Brain microvascular endothelial cell (primary cell): ENCODE measurements around the gene GYPA.
"Not testable (repeated sequence)": the region's sequence is repeated elsewhere in the genome, so short reads cannot be mapped to it uniquely, and the experiment has no call there.

Experiments used
- DNase-seq: peaks from one replicate; pipeline ENCODE4 v3.0.0-alpha.2; 2020
- H3K27ac ChIP-seq: fragments of 250-450 bp; sonication (Bioruptor Pico); 2 replicates; pipeline ENCODE4 v1.5.1; 2020; ENCODE audit warnings: mild to moderate bottlenecking, moderate library complexity
- H3K27me3 ChIP-seq: fragments of 250-450 bp; sonication (Bioruptor Pico); replicated peaks from 2 replicates; pipeline ENCODE4 v1.5.1; 2020; ENCODE audit warnings: mild to moderate bottlenecking
- H3K36me3 ChIP-seq: fragments of 250-450 bp; sonication (Bioruptor Pico); replicated peaks from 2 replicates; pipeline ENCODE4 v1.5.1; 2020; ENCODE audit warnings: mild to moderate bottlenecking
- H3K4me3 ChIP-seq: 2 replicates; pipeline ENCODE4 v1.5.1; 2011; ENCODE audit warnings: low read depth, mild to moderate bottlenecking, control low read depth, low read length, moderate library complexity
- in situ Hi-C: cut with HindIII; loops from 2 replicates; pipeline ENCODE4 v1.10.0; 2017; ENCODE audit warnings: low sequenced_read_pairs, low pct_ligation_motif_present
- TF ChIP-seq, protein P1 (sequence below): IDR thresholded peaks from 2 replicates; pipeline ENCODE4 v1.5.1; 2011; ENCODE audit warnings: low read depth, mild to moderate bottlenecking, moderate library complexity, low read length, control low read depth, inconsistent platforms; ENCODE audit errors: missing control alignments

GYPA gene

GRCh38 chr4:144129336-144129875 lies 11.1 kb downstream of the GYPA start:
- in situ Hi-C loops, H3K27me3 ChIP-seq, H3K36me3 ChIP-seq, H3K4me3 ChIP-seq, DNase-seq, H3K27ac ChIP-seq: not testable (repeated sequence)

DNA sequence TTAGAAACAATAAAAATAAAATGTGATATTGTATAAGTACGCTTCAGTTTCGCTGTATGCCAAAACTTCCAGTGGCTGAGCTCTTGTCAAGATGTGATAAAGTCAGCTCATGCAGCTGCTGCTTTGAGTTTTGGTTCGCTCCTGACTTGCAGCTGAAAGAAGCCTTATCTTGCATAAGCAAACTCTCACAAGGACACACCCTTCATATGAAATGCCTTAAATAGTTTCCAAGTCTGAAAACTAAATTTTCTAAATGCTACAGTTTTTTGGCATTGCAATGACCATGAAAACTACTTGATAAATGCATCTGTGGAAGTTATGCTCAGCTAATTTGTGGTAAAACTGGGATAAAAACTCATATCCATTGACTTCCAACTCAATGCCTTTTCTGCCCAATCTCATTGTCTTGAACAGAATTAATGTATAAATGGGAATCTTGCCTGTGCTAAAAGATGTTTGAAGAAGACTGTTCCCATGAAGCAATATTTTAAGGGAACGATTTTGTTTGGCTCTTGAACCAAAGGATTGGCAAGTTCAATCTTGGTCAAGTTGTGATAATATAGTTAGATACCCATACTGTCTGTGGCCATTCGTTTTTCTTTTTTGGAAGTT lies 11.7 kb downstream of the GYPA start:
- H3K4me3 ChIP-seq, in situ Hi-C loops, DNase-seq, H3K36me3 ChIP-seq, H3K27ac ChIP-seq, H3K27me3 ChIP-seq: not testable (repeated sequence)

DNA sequence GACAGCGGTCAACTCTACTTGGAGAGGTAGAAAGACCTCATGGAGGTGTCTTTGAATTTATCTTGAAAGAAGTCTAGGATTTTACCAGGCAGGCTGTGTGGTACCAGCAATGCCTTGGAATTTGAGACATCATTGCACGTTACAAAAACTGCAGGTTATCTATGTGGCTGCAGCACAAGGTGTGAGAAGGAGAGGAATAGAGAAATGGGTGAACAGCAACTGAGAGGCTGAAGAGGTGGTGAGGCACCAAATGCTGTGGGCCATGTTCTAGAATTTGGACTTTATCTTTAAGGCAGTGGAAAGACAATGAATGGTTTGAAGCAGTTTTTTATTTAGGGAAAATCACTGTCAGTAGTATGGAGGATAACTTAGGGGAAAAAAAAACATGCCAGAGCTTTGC lies 15.4 kb downstream of the GYPA start:
- H3K27ac ChIP-seq, DNase-seq, H3K36me3 ChIP-seq, in situ Hi-C loops, H3K27me3 ChIP-seq, H3K4me3 ChIP-seq: not testable (repeated sequence)

GRCh38 chr4:144123982-144124635 lies 16.4 kb downstream of the GYPA start:
- DNase-seq, in situ Hi-C loops, H3K27ac ChIP-seq: not testable (repeated sequence)

DNA sequence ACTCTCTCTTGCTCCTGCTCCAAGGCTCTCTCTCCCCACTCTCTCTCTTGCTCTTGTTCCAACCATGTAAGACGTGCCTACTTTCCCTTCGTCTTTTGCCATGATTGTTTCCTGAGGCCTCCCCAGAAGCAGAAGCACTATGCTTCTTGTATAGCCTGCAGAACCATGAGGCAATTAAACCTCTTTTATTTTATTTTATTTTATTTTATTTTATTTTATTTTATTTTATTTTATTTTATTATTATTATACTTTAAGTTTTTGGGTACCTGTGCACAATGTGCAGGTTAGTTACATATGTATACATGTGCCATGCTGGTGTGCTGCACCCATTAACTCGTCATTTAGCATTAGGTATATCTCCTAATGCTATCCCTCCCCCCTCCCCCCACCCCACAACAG lies 17.2 kb downstream of the GYPA start:
- H3K4me3 ChIP-seq, H3K36me3 ChIP-seq, DNase-seq, H3K27ac ChIP-seq, H3K27me3 ChIP-seq, in situ Hi-C loops: not testable (repeated sequence)

More at GRCh38 chr4:144123982-144124635, 16.4 kb downstream of the GYPA start:
- H3K4me3 ChIP-seq, H3K27me3 ChIP-seq, H3K36me3 ChIP-seq: not testable (repeated sequence)

DNA sequence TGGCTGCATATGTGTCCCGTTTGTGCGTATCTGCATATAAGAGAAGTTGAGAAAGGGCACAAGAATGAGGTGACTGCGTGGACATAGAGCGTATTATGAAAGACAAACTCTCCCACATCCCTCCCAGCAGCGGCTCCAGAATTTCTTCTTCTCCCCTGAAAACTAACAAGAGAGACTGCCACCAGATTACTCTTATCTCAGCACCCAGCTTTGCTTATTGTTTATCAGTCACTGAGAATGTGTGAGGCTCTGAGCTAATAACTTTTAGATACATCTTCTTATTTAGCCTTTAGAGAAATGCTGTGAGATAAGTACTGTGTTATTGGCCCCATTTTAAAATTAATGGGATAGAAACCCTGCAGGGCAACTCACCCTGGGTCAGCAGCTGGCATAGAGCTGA lies 20.8 kb downstream of the GYPA start:
- DNase-seq, H3K4me3 ChIP-seq, H3K27me3 ChIP-seq, H3K36me3 ChIP-seq, in situ Hi-C loops, H3K27ac ChIP-seq: not testable (repeated sequence)

DNA sequence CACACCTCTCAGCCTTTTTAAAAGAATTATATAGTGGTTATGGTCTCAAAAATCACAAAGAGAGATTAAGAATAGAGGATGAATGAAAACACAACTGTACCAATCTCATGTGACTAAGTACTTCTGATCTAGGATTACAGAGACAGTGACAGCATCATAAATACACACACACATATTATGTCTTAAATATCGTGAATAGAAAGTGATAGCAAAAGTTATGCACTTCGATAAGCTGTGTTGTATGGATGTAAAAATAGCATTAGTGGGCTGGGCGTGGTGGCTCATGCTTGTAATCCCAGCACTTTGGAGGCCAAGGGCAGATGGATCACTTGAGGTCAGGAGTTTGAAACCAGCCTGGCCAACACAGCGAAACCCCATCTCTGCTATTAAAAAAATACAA lies 25.0 kb downstream of the GYPA start:
- no peaks in the 10 kb centered on the region for H3K36me3 ChIP-seq
- H3K27ac ChIP-seq, result no peak overlapping the region
- TF ChIP-seq, protein P1, sequence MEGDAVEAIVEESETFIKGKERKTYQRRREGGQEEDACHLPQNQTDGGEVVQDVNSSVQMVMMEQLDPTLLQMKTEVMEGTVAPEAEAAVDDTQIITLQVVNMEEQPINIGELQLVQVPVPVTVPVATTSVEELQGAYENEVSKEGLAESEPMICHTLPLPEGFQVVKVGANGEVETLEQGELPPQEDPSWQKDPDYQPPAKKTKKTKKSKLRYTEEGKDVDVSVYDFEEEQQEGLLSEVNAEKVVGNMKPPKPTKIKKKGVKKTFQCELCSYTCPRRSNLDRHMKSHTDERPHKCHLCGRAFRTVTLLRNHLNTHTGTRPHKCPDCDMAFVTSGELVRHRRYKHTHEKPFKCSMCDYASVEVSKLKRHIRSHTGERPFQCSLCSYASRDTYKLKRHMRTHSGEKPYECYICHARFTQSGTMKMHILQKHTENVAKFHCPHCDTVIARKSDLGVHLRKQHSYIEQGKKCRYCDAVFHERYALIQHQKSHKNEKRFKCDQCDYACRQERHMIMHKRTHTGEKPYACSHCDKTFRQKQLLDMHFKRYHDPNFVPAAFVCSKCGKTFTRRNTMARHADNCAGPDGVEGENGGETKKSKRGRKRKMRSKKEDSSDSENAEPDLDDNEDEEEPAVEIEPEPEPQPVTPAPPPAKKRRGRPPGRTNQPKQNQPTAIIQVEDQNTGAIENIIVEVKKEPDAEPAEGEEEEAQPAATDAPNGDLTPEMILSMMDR, result no peak
- peaks cover 3% of the 10 kb centered on the region for H3K27me3 ChIP-seq
- H3K4me3 ChIP-seq, result no peak overlapping the region
- no peak for DNase-seq
- in situ Hi-C loops, result no loop called here

DNA sequence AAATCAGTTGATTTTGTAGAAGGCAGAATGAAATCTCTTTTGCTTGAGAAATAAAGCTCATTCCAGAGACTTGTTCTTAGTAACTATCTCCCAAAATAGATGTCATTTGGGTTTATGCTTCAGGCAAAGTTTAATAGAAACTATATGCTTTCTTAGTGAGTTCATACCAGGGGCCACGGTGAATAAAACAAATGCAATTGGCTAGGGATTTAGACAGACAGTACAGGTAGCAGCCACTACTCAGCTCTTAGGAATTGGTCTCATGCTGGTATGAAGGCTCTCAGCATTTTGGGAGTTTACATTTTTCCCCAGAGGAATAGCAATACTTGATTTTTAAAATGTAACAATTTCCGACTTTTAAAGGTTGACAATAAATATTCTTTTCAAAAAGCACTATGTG lies 27.0 kb downstream of the GYPA start:
- no peaks in the 10 kb centered on the region for H3K36me3 ChIP-seq
- in situ Hi-C loops, result no loop called here
- TF ChIP-seq, protein P1, result no peak

DNA sequence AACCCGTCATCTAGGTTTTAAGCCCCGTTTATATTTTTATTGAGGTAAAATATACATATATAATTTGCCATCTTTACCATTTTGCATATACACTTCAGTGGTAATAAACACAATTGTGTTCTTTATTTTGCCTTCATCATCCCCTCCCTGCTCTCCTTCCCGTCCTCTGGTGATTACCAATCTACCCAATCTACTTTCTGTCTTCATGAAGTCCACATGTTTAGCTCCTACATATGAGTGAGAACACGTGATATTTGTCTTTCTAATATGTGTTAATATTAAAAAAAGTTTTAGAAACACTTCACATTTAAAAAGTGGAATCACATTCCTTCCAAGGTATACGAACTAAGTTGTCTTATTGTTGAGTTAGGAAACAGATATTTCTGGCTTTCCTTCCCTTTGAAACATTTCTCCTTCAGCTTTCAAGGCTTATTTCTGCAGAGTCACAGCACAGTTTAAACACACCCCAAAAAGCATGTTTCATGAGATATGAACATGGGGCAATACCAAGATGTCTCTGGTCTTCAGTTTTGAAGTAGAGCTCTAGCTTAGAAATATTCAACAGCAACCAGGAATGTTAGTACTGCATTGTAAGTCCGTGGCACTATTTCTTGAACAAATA lies 35.9 kb downstream of the GYPA start:
- no peaks in the 10 kb centered on the region for H3K36me3 ChIP-seq
- H3K27ac ChIP-seq, result no peak overlapping the region
- H3K4me3 ChIP-seq, result no peak overlapping the region
- no peak for DNase-seq
- H3K27me3 ChIP-seq, result no peaks in the 10 kb centered on the region
- in situ Hi-C loops, result no loop called here
- TF ChIP-seq, protein P1, result no peak

More for the DNA sequence above, 27.0 kb downstream of the GYPA start:
- no peak overlapping the region for H3K4me3 ChIP-seq
- no peak overlapping the region for H3K27ac ChIP-seq
- DNase-seq, result no peak
- peaks cover 3% of the 10 kb centered on the region for H3K27me3 ChIP-seq

DNA sequence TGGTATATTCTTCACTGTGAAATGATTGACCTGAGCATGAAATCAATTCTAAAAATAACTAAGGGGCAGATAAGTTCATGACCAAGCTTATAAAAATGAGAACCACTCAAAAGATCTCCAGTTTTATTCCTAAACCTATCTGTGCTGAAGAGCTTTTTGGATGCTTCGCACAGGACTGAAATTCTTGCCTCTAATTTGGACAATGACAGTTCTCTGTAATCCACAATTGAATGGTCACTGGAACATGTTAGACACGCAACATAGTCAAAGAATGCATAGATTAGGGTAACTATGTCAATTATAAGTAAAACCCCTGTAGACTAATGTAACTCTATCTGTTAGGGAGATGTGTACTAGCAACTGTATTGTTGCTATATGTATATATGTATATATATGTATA lies 42.7 kb downstream of the GYPA start:
- H3K4me3 ChIP-seq, DNase-seq, in situ Hi-C loops, H3K27ac ChIP-seq, H3K36me3 ChIP-seq, H3K27me3 ChIP-seq: not testable (repeated sequence)

- DNase-seq, H3K36me3 ChIP-seq, in situ Hi-C loops, H3K27ac ChIP-seq, H3K4me3 ChIP-seq, H3K27me3 ChIP-seq: not testable (repeated sequence)
Measured at GRCh38 chr4:144093995-144094394, 46.5 kb downstream of the GYPA start.
